Measurements from ENCODE around the gene LAMA2. TPM values are rescaled to one million over a fixed set of nuclear protein-coding genes. Genes with fewer than 3 reads are reported as not detected.

LAMA2 gene
- total and polyA plus RNA-seq, 4 donors: 5.2 to 105 (median 45.9) TPM

DNA sequence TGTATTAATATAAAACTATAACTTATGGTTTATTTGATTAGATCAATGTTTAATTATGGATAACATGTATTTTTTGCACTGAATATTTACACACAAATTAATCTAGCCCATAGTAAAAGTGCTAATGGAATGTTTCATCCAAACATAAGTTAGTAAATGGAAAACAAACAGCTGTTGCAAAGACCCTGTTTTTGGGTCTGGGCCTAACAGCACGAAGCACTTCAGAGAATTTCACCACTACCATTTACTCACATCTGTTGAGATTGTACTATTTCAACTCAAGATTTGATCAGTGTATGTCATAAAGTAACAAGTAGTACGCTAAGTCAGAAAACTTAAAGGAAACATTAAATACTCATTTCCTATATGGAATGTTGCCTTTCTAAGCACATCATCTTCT, 359.6 kb downstream of the LAMA2 start:
- Histone ChIP-seq H3K4me1 (ENCODE audit: control insufficient read depth in 5 of 5, insufficient read depth in 5 of 5, low read length in 5 of 5) (peaks cover 0 to 36% (median 8%) of the 10 kb centered on the region in 5 donors), H3K27ac (ENCODE audit: low read depth in 1 of 2, low read length in 1 of 2) (peak overlapping the region in 1 of 2 donors; percentile 29), H3K36me3 (ENCODE audit: control insufficient read depth in 4 of 4, insufficient read depth in 4 of 4, low read length in 4 of 4) (no peaks in the 10 kb centered on the region), H3K9me3 (ENCODE audit: control insufficient read depth in 4 of 4, insufficient read depth in 3 of 4, low read length in 3 of 4) (no peaks in the 10 kb centered on the region), H3K27me3 (ENCODE audit: control insufficient read depth in 3 of 3, insufficient read depth in 3 of 3, low read length in 2 of 3) (no peaks in the 10 kb centered on the region), H3K9ac (ENCODE audit: insufficient read depth in 1 of 2, low read length in 2 of 2) (no peak overlapping the region), H3K4me3 (no peak overlapping the region)
- DNase-seq (peak; percentile 44 to 90 (median 84)), ATAC-seq (ENCODE audit: insufficient read depth, low FRiP score) (no peak)
- 73 to 75% methylated on average over 2 of the region's 2 CpGs for WGBS, 2 donors
- TF ChIP-seq, protein P1, sequence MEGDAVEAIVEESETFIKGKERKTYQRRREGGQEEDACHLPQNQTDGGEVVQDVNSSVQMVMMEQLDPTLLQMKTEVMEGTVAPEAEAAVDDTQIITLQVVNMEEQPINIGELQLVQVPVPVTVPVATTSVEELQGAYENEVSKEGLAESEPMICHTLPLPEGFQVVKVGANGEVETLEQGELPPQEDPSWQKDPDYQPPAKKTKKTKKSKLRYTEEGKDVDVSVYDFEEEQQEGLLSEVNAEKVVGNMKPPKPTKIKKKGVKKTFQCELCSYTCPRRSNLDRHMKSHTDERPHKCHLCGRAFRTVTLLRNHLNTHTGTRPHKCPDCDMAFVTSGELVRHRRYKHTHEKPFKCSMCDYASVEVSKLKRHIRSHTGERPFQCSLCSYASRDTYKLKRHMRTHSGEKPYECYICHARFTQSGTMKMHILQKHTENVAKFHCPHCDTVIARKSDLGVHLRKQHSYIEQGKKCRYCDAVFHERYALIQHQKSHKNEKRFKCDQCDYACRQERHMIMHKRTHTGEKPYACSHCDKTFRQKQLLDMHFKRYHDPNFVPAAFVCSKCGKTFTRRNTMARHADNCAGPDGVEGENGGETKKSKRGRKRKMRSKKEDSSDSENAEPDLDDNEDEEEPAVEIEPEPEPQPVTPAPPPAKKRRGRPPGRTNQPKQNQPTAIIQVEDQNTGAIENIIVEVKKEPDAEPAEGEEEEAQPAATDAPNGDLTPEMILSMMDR (IDR thresholded peaks at IDR 0.05; ENCODE audit: control extremely low read depth, extremely low read depth): no peak

DNA sequence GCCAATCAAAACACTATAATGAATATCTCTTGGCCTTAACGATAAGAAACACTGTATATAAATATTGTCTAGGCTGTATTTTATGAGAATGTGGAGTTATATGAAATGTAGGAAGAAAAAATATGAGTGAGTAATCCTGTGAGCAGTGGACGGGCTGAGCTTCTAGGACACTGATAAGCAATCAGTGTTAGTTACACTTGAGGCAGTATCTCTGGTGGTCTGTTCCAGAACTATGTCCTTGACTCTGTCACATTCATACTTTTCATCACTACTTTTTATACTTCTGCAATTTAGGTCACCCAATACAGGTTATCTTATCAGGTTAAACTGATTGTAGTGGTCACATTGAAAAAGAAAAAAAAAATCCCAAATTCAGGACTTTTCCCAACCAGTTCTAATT, 360.4 kb downstream of the LAMA2 start:
- no peaks in the 10 kb centered on the region for H3K36me3 ChIP-seq (ENCODE audit: control insufficient read depth in 4 of 4, insufficient read depth in 4 of 4, low read length in 4 of 4)
- TF ChIP-seq, protein P1 (IDR thresholded peaks at IDR 0.05; ENCODE audit: control extremely low read depth, extremely low read depth): no peak
- DNase-seq (no peak), ATAC-seq (ENCODE audit: insufficient read depth, low FRiP score) (no peak)
- peaks cover 0 to 36% (median 8%) of the 10 kb centered on the region in 5 donors for H3K4me1 ChIP-seq (ENCODE audit: control insufficient read depth in 5 of 5, insufficient read depth in 5 of 5, low read length in 5 of 5)
- H3K27ac ChIP-seq (ENCODE audit: low read depth in 1 of 2, low read length in 1 of 2): peak overlapping the region in 1 of 2 donors; percentile 45
- no peak overlapping the region for H3K4me3 ChIP-seq
- no peaks in the 10 kb centered on the region for H3K27me3 ChIP-seq (ENCODE audit: control insufficient read depth in 3 of 3, insufficient read depth in 3 of 3, low read length in 2 of 3)
- 67 to 85% methylated on average over 2 of the region's 2 CpGs for WGBS, 2 donors
- no peak overlapping the region for H3K9ac ChIP-seq (ENCODE audit: insufficient read depth in 1 of 2, low read length in 2 of 2)
- no peaks in the 10 kb centered on the region for H3K9me3 ChIP-seq (ENCODE audit: control insufficient read depth in 4 of 4, insufficient read depth in 3 of 4, low read length in 3 of 4)

DNA sequence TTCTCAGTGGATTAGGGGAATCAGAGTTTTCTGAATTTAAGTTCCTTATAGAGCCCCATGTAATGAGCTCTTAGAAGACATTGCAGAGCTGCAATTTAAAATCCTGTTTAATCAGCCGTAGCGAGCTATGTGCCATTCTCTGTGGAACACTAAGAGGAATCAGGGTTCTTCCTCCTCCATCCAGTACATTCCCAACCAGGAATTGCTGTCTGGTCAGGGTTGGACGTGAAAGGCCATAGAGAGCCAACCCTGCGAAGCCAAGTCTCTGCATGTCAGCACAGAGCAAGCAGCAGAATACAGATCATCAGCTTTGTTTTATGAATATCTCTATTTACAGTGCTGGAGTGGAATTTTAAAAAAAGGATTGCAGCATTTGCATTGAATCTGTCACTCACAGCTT, 366.0 kb downstream of the LAMA2 start:
- H3K9ac ChIP-seq (ENCODE audit: insufficient read depth in 1 of 2, low read length in 2 of 2): no peak overlapping the region
- no peak overlapping the region for H3K4me3 ChIP-seq
- peaks cover 0 to 10% (median 0%) of the 10 kb centered on the region in 5 donors for H3K4me1 ChIP-seq (ENCODE audit: control insufficient read depth in 5 of 5, insufficient read depth in 5 of 5, low read length in 5 of 5)
- no peak overlapping the region for H3K27ac ChIP-seq (ENCODE audit: low read depth in 1 of 2, low read length in 1 of 2)
- H3K36me3 ChIP-seq (ENCODE audit: control insufficient read depth in 4 of 4, insufficient read depth in 4 of 4, low read length in 4 of 4): peaks cover 0 to 3% (median 0%) of the 10 kb centered on the region in 4 donors
- TF ChIP-seq, protein P1 (IDR thresholded peaks at IDR 0.05; ENCODE audit: control extremely low read depth, extremely low read depth): no peak
- DNase-seq: no peak
- H3K27me3 ChIP-seq (ENCODE audit: control insufficient read depth in 3 of 3, insufficient read depth in 3 of 3, low read length in 2 of 3): no peaks in the 10 kb centered on the region
- WGBS, 2 donors: 70 to 72% methylated on average over 4 of the region's 4 CpGs
- ATAC-seq (ENCODE audit: insufficient read depth, low FRiP score): no peak
- H3K9me3 ChIP-seq (ENCODE audit: control insufficient read depth in 4 of 4, insufficient read depth in 3 of 4, low read length in 3 of 4): no peaks in the 10 kb centered on the region
